Measurements from ENCODE around the gene TUBB6. TPM values are rescaled to one million over a fixed set of nuclear protein-coding genes. Genes with fewer than 3 reads are reported as not detected.

TUBB6 gene
- total RNA-seq, result 254 and 363 TPM in 2 replicates

GRCh38 chr18:12307701-12308385 is at the start of gene TUBB6:
TSS of gene TUBB6 (plus strand) at chr18:12308241. CDS start at chr18:12308293, 52 bp downstream.

Small RNA genes within 50 kb of the gene (small RNA-seq; reads per million reads assigned to genes)
- not detected for gene RNU6-170P

Other genes starting within 250 kb of the TUBB6 start
- not detected in 2 replicates for gene ANKRD62, start 214.4 kb upstream of the TUBB6 start, total RNA-seq
- 0.32 and 0.52 TPM in 2 replicates for gene CIDEA, start 53.9 kb upstream of the TUBB6 start, total RNA-seq
- gene AFG3L2, start 69.0 kb downstream of the TUBB6 start, total RNA-seq, result 44.3 and 51.7 TPM in 2 replicates
- gene PRELID3A, start 99.7 kb downstream of the TUBB6 start, total RNA-seq, result 3.0 and 3.8 TPM in 2 replicates